Tongue (tissue), 2 donors: ENCODE measurements around the gene ERICH2. TPM values are rescaled to one million over a fixed set of nuclear protein-coding genes. Genes with fewer than 3 reads are reported as not detected.
A peak's percentile ranks its signal among the peaks of the same experiment; 100 is the strongest.
"Not testable (repeated sequence)": the region's sequence is repeated elsewhere in the genome, so short reads cannot be mapped to it uniquely, and the experiment has no call there.

Experiments
- DNase-seq: peaks from one replicate; pipeline ENCODE4 v3.0.0-alpha.2; 2015
- total RNA-seq: library from RNA; depleted of rRNA; stranded (reverse); fragments of >200 nt; gene quantifications from one replicate; pipeline ENCODE4 v1.2.3, GENCODE V29; 2014

ERICH2 gene
- 1.6 TPM for total RNA-seq

GRCh38 chr2:170770008-170770605 lies at the start of gene ERICH2:
Gene ERICH2, plus strand, starts transcription at chr2:170770378. Its CDS starts 304 bp downstream, at chr2:170770682.
- peak; percentile 68 for DNase-seq

- DNase-seq: no peak
These were observed 48.5 kb upstream of the ERICH2 start for GRCh38 chr2:170721678-170722077.

DNA sequence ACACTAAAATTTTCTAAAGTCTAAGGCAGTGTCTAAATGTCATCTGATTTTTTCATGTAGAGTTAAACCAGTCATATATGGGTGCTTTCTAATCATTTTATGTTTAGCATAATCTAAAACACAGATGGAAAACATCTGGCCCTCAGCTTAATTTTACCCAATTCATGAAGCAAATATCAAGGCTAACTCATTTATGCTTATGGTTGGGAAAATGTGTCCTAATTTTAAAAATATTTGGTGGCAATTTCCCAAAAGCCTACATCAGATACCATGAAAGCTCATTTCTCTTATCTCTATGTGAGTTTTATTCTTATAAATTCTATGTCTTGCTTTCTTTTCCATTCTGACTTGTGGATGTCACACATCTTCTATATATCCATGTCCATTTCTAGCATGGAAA lies 47.9 kb upstream of the ERICH2 start:
- no peak for DNase-seq

DNA sequence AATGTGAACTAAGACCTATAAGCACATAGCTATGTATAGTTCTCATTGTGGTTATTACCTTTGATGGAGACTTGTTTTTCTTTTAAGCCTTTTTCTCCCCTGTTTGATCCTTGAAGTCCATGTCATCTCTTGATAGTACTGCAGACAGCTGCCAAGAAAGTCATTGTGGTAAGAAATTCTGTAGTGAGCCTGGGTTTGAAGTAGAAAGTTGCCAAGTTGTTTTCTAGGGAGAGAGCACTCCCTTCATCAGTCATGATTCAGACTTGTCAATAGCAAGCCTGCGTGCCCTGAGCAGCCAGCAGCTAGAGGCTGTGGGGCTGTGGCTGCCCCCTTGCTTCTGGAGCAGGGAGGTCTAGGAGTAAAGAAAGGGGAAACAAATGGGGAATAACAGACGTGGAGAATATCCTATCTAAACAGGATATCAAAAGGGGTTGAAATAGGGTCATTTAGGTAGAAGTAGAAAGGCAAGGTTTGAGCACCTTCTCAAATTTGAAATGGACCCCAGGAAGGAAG lies 46.7 kb upstream of the ERICH2 start:
- DNase-seq: no peak

GRCh38 chr2:170733798-170734600 lies 36.2 kb upstream of the ERICH2 start:
- DNase-seq: no peak

- DNase-seq: not testable (repeated sequence)
These were observed 35.6 kb upstream of the ERICH2 start for GRCh38 chr2:170734601-170735000.

DNA sequence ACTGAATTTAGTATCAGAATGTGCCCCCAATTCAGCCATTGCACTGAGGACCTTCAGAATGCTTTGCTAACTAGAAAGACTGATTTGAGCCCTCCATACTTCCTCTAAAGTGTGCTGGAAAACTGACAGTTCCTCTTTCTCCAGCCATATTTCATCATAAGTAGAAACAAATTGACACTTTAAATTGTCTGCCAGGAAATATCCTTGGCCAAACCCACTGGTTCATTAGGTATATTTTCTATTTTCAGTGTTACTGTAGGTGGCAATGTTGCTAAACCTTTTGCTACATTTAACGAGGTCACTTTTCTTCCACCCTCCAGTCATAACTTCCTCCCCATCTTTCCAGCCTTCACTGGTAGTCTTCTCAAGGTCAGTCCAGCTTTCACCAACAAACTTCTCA lies 33.5 kb upstream of the ERICH2 start:
- no peak for DNase-seq

- DNase-seq: no peak
These were observed 32.8 kb upstream of the ERICH2 start for GRCh38 chr2:170737406-170737805.

DNA sequence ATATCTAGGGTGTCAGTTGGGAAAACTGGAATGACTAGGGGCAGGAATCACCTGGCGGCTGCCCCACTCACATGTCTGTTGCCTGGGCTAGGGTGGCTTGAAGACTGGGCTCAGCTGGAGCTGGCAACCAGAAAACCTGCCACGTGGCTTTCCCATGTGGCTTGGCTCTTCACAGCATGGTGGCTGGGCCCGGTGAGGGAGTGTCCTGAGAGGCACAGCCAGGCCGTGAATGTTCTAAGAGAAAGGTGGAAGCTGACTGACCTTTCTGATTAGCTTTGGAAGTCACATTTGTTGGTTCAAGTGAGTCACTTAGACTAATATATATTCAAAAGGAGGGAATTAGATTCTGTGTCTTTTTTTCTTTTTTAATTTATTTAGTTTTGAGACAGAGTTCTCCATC lies 32.4 kb upstream of the ERICH2 start:
- no peak for DNase-seq

GRCh38 chr2:170739048-170739447 lies 31.1 kb upstream of the ERICH2 start:
- DNase-seq: peak; percentile 40

- DNase-seq: no peak
These were observed 30.6 kb upstream of the ERICH2 start for GRCh38 chr2:170739507-170740046.

- no peak for DNase-seq
These were observed 29.5 kb upstream of the ERICH2 start for GRCh38 chr2:170740660-170741059.

- DNase-seq: no peak
These were observed 28.2 kb upstream of the ERICH2 start for GRCh38 chr2:170742000-170742399.

GRCh38 chr2:170742896-170743529 lies 27.2 kb upstream of the ERICH2 start:
- DNase-seq: no peak

GRCh38 chr2:170743530-170744239 lies 26.5 kb upstream of the ERICH2 start:
- no peak for DNase-seq

- no peak for DNase-seq
These were observed 25.8 kb upstream of the ERICH2 start for GRCh38 chr2:170744248-170745002.

DNA sequence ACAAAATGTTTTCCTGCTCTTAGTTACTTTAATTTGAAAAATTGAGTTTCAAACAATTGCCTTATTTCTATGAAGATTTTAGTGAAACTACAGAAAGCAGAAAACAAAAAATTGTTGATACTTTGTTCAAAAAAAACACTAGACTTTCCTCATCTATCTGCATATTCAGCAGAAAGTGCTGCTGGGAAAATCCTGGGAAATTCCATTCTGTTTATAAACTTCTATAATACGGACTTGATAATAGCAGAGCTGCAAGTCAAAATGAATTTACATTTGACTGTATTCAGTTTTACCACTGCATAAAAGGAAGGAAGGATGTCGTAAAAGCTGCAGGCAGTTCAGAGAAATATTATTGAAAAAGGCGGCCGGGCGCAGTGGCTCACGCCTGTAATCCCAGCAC lies 24.9 kb upstream of the ERICH2 start:
- no peak for DNase-seq

DNA sequence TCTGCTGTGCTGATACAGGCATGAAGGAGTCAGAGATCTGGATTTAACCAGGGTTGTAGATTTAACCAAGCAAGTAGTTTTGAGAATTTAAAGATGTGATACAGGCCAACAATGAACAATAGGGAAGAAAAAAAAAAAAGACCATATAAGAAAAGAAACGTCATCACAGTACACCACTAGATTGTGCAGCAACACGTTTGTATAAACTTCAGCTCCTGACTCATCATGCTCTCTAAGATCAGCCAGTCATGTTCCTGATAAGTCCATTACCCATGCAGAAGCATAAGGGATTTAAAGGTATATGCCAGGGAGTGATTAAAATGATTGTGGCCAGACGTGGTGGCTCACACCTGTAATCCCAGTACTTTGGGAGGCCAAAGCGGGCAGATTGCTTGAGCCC lies 22.3 kb upstream of the ERICH2 start:
- DNase-seq: no peak

DNA sequence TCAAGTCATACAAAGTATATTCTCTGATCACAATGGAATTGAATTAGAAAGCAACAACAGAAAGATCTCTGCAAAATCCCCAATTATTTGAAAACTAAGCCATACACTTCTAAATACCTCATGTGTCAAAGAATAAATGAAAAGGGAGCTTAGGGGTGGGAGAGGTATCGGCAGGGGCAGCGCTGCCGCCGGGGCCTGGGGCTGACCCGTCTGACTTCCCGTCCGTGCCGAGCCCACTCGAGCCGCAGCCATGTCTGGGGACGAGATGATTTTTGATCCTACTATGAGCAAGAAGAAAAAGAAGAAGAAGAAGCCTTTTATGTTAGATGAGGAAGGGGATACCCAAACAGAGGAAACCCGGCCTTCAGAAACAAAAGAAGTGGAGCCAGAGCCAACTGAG lies 18.6 kb upstream of the ERICH2 start:
- DNase-seq: not testable (repeated sequence)

- no peak for DNase-seq
These were observed 8.6 kb upstream of the ERICH2 start for GRCh38 chr2:170761572-170761971.

- no peak for DNase-seq
These were observed 7.4 kb upstream of the ERICH2 start for GRCh38 chr2:170762760-170763159.

GRCh38 chr2:170763232-170763631 lies 6.9 kb upstream of the ERICH2 start:
- no peak for DNase-seq
